ENCODE data around the gene TBC1D24.
A peak's percentile ranks its signal among the peaks of the same experiment; 100 is the strongest.

Gene TBC1D24

GRCh38 chr16:2450975-2451381 is 23.9 kb upstream of the TBC1D24 start:
- DNase-seq: no peak

- DNase-seq: no peak
These were observed 23.0 kb upstream of the TBC1D24 start for GRCh38 chr16:2451851-2452320.

GRCh38 chr16:2452650-2453049 is 22.3 kb upstream of the TBC1D24 start:
- DNase-seq: no peak

GRCh38 chr16:2455081-2455845 is 19.7 kb upstream of the TBC1D24 start:
- DNase-seq: no peak

- no peak for DNase-seq
These were observed 18.3 kb upstream of the TBC1D24 start for GRCh38 chr16:2456551-2457153.

GRCh38 chr16:2457267-2457666 is 17.7 kb upstream of the TBC1D24 start:
- DNase-seq: no peak

GRCh38 chr16:2457946-2458345 is 17.0 kb upstream of the TBC1D24 start:
- DNase-seq: no peak

GRCh38 chr16:2458887-2459646 is 15.9 kb upstream of the TBC1D24 start:
- DNase-seq: no peak

- peak; percentile 92 to 97 for DNase-seq
These were observed 15.1 kb upstream of the TBC1D24 start, which contains the start of gene TEDC2 for GRCh38 chr16:2459647-2460390. TSS of gene TEDC2 (plus strand) at chr16:2460109. CDS start at chr16:2460145, 36 bp downstream.

- DNase-seq: no peak
These were observed 14.6 kb upstream of the TBC1D24 start for GRCh38 chr16:2460391-2460713.

GRCh38 chr16:2460916-2461315 is 14.0 kb upstream of the TBC1D24 start:
- no peak for DNase-seq

- DNase-seq: no peak
These were observed 12.7 kb upstream of the TBC1D24 start for GRCh38 chr16:2462031-2462866.

- DNase-seq: no peak
These were observed 10.6 kb upstream of the TBC1D24 start for GRCh38 chr16:2464333-2464732.

GRCh38 chr16:2465653-2466415 is 9.1 kb upstream of the TBC1D24 start:
- DNase-seq: peak in 1 of 2 experiments; percentile 36

- no peak for DNase-seq
These were observed 8.0 kb upstream of the TBC1D24 start for GRCh38 chr16:2466667-2467527.

- peak; percentile 69 to 84 for DNase-seq
These were observed 7.2 kb upstream of the TBC1D24 start for GRCh38 chr16:2467528-2468232.

- DNase-seq: peak in 1 of 2 experiments; percentile 48
These were observed 6.6 kb upstream of the TBC1D24 start for GRCh38 chr16:2468233-2468724.

- peak in 1 of 2 experiments; percentile 35 for DNase-seq
These were observed 6.1 kb upstream of the TBC1D24 start for GRCh38 chr16:2468725-2469398.

All from SHP77 (cell line).